Cardiac fibroblast (primary cell): ENCODE results near the gene TTLL12.

Source experiments
- DNase-seq, 2 donors: peaks; one replicate each; pipeline versions ENCODE4 v3.0.0 to v3.0.0-alpha.2; 2010; ENCODE audit warnings: low read depth in 2 of 2
- H3K4me3 ChIP-seq, 2 donors: replicated peaks in 1 of 2; 1 replicate in 1 of 2; 2 replicates in 1 of 2; pipeline ENCODE4 v1.5.1; 2011; ENCODE audit warnings: low read depth in 2 of 2, low read length in 2 of 2, mild to moderate bottlenecking in 2 of 2, moderate library complexity in 1 of 2
- TF ChIP-seq, protein P1 (sequence below): IDR thresholded peaks from one replicate; pipeline ENCODE4 v1.5.1; 2011; ENCODE audit warnings: low read depth, mild to moderate bottlenecking, low read length, inconsistent platforms

The TTLL12 gene

DNA sequence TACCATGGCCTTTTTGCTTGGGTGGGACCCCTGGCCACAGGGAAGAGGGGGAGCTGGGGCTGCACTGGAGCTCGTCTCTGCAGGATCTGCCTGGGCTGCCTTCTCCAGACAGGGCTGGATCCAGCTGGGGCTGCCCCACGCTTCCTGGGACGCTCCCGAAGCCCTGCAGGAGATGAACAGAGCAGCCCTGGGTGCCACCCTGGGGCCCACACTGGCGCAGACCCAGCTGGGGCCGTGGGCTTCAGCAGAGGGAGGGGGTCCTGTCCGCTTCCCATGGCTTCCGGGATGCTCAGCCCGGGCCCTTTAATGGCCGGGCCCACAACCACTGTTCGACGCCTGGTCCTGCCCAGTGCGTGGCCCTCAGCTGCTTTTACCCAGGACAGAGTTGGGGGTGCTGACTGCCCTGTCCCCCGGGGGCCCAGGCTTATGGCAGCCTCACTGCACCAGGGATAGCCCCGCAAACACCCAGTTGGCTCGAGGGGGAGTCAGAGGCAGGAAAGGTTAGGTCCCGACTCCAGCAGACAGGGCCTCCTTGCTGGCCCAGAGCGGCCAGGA is 23.6 kb downstream of the TTLL12 start:
- H3K4me3 ChIP-seq = no peak overlapping the region
- TF ChIP-seq, protein P1, sequence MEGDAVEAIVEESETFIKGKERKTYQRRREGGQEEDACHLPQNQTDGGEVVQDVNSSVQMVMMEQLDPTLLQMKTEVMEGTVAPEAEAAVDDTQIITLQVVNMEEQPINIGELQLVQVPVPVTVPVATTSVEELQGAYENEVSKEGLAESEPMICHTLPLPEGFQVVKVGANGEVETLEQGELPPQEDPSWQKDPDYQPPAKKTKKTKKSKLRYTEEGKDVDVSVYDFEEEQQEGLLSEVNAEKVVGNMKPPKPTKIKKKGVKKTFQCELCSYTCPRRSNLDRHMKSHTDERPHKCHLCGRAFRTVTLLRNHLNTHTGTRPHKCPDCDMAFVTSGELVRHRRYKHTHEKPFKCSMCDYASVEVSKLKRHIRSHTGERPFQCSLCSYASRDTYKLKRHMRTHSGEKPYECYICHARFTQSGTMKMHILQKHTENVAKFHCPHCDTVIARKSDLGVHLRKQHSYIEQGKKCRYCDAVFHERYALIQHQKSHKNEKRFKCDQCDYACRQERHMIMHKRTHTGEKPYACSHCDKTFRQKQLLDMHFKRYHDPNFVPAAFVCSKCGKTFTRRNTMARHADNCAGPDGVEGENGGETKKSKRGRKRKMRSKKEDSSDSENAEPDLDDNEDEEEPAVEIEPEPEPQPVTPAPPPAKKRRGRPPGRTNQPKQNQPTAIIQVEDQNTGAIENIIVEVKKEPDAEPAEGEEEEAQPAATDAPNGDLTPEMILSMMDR = no peak
- no peak for DNase-seq

DNA sequence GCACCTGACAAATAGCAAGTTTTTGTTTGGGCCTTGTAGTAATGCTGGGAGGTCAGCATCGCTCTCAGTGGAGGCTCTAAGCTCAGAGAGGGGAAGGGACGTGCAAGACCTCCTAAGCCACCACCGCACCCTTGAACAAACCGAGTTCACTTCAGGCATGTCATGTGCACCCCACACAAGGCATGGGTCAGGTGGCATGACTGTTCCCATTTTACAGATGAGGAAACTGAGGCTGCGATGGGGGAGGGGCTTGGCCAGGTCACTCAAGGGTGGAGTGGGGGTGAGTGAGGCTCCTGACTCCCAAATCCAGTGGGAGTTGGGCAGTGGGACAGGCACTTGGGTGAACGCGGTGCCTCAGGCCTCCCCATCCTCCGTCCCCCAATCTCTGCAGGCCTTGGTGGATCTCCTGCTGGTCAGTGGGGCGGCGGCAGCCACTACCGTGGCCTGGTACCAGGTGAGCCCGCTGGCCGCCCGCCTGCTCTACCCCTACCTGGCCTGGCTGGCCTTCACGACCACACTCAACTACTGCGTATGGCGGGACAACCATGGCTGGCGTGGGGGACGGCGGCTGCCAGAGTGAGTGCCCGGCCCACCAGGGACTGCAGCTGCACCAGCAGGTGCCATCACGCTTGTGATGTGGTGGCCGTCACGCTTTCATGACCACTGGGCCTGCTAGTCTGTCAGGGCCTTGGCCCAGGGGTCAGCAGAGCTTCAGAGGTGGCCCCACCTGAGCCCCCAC is 24.4 kb downstream of the TTLL12 start:
- TF ChIP-seq, protein P1 = no peak
- DNase-seq = no peak
- no peak overlapping the region for H3K4me3 ChIP-seq

DNA sequence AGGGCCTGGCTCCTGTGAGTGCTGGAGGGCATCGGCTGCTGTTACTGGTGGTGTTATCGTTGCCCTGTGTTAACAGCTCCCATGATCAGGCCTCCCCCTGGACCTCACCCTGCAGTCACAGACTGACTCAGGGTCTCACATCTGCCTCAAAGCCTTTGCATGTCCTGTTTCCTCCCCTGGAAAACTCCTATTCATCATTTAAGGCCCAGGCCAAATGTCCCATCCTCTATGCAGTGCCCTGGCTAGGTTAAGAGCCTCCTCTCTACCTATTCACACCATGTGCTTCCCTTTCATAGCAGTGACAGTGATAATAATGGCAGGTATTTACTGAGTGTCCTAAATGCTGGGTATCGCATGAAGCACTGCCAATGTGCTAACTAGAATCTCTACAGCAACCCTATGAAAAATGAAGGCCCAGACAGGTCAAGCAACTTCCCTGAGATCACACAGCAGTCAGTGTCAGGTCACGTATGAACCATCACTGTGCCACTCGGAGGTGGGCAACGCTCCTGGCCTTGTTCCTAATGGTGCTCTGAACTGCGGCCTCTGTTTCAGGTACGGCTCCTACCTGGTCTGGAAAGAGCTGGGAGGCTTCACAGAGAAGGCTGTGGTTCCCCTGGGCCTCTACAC is 26.3 kb downstream of the TTLL12 start:
- H3K4me3 ChIP-seq = no peak overlapping the region
- TF ChIP-seq, protein P1 = no peak
- DNase-seq = no peak

DNA sequence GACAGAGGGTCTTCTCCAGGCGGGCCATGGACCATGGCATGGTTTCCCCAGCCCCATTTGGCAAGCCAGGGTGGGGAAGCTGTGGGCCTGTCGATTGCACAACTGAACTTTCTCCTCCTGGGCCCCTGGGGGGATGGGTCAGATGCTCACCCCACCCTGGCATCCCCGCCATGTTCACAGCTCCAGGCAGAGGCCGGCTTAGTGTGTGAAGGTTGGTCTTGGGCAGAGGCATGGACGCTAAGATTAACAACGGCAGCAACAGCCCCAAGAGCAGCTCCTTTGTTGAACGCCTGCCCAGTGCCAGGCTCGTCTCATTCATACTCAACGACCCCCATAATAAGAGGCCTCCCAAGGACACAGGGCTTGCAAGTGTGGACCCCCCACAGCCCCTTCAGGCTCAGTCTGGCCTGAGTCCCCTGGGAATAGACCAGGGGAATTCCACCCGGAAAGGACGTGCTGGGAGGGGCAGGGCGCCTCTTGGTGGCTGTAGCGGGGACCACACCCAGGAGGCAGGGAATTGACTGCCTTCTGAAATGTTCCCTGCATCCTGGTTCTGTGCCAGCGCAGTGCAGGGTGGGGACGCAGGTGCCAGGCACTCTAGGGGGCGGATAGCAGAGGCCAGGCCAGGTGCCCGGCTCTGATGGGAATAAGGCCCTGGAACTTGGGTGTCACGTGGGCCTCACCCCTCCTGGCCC is 27.3 kb downstream of the TTLL12 start:
- TF ChIP-seq, protein P1 = peak; percentile 42
- H3K4me3 ChIP-seq = no peak overlapping the region
- DNase-seq = peak; percentile 23 to 42

DNA sequence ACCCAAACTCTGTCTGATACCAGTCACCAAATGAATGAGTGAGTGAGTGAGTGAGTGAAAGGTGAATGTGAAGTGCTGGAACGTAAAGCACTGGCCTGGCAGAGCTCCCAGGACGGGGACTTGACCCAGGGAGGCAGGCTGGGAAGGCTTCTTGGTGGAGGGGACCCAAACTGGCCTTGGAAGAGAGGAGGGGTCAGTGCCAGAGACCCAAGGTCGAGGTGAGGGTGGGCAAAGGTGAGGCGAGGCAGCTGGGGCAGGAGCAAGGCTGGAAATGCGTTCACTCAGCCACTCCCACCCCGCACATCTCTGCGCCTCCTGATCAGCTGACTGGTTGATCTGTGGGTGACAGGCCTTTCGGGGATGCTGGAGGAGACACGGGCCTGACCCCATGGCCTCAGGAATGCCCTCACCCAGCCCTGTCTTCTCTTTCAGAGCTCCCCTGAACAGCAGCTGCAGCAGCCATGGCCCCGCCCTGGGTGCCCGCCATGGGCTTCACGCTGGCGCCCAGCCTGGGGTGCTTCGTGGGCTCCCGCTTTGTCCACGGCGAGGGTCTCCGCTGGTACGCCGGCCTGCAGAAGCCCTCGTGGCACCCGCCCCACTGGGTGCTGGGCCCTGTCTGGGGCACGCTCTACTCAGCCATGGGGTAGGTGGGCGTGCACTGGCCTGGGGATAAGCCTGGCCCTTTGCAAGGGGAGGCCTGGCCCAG is 28.0 kb downstream of the TTLL12 start:
- no peak overlapping the region for H3K4me3 ChIP-seq
- no peak for DNase-seq
- TF ChIP-seq, protein P1 = no peak

DNA sequence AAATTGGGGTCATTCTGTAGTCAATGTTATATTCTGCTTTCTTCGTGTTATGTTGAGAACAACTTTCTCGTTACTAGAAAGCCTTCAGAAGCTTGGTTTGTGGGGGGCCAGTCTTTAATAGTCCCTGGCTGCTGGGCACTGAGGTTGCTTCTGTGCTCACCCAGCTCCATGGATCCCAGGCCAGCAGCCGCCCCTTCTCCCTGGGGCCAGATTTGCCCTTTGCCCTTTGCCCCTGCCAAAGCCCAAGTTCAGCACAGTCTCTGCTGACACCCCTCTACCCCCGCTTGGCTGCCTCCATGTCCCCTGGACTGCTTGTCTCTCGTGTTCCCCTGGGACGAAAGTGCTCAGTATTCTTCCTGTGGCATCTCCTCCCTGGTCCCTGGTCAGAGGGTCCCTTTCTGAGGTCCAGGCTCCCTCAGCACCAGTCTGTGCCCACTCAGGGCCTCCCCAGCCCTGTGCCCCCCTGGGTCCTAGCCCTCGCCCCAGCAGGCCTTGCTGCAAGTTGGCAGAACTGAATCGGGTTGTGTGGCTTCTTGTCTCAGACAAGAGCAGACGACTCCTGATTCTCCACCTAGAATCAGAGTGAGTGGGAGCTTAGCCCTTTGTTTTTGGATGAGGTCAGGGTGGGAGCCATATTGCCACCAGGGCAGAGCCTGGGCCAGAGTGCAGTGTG is 28.9 kb downstream of the TTLL12 start:
- H3K4me3 ChIP-seq = no peak overlapping the region
- no peak for DNase-seq
- TF ChIP-seq, protein P1 = no peak
